Stimulated activated CD8-positive, alpha-beta memory T cell treated with anti-CD3 and anti-CD28 coated beads, Interleukin-7, amount 100 ng/mL, for 48 hours (primary cell): Measurements from ENCODE around the gene NKAIN2.

Experiments
- DNase-seq, 2 donors: peaks; one replicate each; pipeline ENCODE4 v3.0.0-alpha.2; 2020; ENCODE audit warnings: low read depth in 1 of 2; ENCODE audit errors: extremely low read depth in 1 of 2

NKAIN2 gene

DNA sequence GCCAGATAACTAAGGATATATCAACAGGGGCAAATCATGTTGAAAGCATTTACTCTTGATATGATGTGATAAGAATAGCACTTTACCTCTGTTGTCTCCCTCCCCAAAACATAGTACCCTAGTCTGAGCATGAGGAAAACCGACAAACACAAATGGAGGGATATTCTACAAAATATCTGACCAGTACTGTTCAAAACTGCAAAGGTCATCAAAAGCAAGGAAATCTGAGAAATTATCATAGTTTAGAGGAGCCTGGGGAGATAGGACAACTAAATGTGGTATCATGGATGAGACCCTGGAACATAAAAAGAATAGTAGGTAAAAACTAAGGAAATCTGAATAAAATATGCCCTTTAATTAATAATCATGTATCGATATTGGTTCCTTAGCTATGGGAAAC lies 675.2 kb downstream of the NKAIN2 start:
- DNase-seq, result no peak

DNA sequence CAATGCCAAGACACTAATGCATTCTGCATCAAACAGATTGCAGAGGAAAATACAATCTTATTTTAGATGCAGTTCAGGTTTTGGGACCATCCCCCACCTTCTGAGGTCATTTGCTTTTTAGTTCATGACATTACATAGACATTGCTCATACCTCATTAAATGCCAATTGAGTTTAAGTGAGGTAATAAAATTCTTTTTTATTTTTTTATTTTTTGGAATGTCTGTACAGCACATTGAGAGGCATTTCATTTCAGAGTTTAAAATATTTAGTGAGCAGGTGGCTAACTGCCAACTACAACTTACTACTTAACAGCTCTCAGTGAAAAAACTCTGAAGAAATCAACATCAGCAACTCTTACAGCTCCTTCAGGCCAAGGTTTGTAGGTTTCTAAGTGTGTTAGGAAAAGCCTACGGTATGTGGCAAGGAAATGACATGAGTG lies 676.3 kb downstream of the NKAIN2 start:
- DNase-seq, result no peak

DNA sequence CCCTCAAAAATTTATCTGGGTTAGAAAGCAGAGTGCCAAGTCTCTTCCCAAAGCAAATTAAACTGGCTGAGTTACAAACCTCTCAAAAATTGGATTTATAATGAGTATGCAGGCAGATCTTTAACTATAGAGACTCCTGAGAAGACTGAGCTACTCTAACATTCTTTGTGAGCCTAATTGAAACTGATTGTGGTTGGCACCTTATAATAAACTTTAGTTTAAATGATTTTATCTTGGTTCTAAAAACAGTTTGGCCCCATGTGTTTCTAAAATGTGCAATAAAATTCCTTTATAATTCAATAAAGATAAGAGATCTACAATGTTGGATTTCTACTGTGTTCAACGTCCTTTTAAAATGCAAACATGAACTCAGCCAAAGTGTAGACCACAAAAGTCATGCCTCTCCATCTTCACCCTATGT lies 678.4 kb downstream of the NKAIN2 start:
- no peak for DNase-seq

DNA sequence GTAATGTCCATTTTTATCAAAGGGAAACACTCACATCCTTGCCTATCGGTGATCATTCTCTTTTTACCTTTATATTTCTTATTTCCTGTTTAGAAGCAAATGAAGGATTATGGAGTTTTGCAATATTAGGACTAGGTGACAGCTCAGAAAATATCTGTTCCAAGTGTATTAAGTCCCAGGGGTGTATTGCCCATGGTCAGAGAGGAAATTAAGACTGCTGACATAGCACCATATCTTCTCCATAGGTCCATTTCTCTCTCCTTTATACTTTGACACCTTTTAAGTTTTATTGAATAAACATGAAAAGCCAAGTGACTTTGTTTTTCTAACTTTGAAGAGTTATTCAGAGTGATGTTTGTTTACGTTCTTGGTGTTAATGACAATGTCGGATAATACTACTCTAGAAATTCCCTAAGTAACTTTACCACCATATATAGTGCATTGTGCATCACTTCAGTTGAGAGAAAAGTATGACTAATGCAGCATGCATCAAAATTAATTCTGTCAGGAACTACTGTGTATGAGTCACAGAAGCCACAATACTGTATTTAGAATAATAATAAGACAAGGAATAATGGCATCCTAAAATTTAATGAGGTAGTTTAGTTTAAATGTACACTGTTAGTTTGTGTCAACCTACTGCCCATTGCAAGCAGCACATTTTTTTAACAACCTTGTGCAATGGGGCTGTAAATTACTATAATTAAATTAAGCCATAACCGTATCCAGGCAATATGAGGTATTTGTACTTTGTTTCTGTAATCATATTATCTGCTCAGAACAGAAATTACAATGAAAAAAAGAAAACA lies 684.2 kb downstream of the NKAIN2 start:
- no peak for DNase-seq

DNA sequence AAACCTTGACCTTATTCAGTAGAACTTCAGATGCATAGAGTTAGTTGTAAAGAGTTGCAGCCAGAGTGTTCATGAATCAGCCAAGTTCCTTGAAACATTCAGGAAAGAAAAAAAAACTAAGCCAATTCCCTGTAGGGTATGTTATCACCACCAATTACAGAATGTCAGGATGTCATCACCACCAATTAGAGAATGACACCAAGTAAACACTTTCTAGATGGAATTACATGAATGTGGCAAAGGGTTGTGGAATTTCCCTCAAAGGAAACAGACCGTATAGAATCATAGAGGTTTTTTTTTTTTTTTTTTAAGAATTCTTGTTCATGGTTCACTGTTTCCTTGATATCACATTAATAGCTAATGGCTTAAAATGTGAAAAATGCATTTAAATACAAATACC lies 686.5 kb downstream of the NKAIN2 start:
- no peak for DNase-seq

DNA sequence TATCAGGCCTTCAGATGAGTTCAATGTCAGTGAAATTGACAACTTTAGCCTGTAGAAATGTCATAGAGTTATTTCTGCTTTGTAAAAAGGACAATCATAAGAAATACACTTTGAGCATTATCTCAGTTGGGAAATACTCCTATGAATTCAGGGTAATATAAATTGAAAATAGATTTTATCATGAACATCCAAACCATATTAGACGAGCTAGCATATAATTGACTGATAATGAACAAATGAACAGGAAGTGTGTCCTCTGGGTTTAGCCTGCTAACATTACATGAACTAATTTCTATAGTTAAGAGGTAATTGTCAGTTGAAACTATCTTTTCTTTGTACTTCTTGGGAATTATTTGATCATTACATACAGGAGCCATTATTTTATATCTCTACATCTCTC lies 689.6 kb downstream of the NKAIN2 start:
- DNase-seq, result no peak

DNA sequence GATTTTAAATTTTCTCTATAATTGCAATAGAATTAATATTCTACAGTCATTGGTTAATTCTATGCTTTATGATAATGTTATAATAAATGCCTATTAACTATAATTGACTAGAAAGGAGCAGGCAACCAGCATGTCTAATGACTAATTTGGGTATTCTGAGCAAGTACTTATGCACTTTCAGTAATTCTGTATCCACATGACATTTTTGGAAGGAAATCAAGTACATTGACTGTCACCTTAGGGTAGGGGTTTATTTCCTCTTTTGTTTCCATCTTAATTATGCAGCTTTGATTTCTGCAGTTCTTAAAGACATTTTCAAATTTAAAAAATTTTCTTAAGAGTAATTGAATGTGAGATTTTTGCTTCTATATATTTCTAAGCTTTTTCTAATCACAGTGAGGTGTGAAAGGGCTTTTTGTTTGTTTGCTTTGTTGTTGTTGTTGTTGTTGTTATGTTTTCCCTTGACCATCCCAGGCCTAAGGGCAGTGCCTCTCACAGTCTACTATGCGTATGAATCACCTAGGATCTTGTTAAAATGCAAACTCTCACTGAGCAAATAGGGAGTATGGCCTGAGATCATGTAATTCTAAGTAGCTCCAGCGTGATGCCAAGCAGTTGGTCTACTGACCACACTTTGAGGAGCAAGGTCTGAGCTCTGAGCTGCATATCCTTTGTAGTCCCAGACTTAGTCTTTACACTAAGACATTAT lies 691.4 kb downstream of the NKAIN2 start:
- no peak for DNase-seq

DNA sequence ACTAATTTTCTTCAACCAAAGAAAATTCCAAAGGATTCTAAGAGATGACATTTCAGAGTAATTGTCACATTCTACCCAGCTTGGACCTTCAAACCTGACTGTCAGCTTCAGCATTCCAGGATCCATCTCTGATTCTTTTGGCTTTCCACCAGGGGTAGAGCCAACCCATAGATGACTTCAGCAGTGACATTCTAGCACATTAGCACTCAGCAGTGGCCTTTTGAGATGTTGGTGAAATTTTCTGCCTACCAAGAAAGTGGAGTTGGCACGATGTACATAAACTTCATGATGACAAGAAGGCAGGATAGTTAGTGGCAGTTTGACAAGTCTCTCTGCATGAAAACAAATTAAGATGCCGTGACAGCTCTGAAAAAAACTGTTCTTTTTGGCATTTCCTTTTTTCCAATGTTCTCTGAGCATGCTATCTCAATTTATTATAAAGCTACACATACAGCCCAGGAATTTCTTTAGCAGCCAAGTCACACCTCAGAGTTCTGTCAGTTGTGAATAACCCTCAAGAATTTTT lies 692.1 kb downstream of the NKAIN2 start:
- DNase-seq, result no peak

DNA sequence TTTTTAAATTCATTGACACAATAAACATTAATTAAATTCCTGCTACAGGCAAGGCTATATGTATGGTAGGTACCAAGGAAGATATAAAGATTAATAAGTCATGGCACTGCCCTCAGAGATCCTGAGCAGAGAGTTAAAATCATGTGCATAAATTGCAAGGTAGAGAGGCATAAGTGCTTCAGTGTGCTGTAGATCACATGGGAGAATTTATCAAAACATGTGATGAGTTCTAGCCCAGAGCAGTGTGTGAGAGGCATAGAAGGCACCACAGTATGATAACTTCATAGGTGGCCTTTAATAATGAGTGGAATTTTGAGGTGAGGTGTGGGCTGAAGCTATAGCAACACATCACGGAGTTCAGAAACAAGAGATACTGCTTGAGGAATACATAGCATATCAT lies 692.7 kb downstream of the NKAIN2 start:
- DNase-seq, result no peak

DNA sequence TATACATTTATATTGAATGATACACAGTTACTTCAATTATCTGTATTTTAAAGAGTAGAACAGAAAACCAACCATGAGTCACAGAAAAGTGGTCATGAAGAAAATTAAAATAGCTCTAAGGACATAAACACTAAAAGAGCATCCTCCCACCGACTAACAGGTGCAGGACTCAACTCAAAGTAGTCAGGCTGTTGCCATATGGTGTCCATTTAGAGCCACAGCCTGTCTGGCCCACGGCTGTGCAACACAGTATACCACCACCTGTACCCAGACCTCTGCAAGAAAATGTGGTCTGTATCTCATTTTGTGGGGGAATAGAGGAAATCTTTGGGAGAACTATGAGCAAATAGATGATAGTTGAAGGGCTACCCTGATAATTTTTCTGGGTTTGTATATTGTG lies 708.8 kb downstream of the NKAIN2 start:
- no peak for DNase-seq

DNA sequence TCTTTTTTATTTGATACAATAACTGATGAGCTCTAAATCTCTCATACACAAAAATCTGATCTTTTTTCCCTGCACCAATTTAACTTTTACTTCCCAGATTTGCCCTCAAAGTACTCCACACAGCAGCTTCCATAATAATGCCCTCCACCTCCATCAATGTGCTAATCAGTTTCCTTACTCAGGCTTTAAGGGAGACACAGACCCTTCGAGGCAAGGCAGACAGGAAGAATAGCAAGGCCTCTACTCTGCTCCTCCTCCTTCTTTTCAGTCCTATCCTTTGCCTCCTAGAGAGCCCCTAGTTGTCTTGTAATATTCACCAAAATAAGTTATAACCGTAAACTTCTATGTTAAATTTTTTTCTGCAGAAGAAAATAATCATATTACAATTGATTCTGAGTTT lies 713.7 kb downstream of the NKAIN2 start:
- no peak for DNase-seq

DNA sequence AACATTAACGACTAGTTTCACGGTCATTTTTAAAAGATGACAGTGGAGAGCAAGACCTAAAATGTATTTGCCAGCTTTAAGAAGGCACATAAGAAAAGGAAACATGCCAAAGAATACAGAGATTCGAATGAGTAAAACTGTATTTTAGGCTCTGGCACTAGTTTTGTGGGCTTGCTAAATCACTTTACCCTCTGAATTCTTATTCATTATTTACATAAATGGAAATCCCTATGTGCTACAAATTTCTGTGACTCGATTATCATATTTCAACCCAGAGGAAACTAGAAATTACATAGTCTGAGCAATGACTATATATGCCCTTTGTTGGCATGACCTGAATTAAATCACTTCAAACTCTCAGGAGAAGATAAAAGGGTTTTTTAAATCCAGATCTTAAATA lies 716.8 kb downstream of the NKAIN2 start:
- DNase-seq, result no peak

DNA sequence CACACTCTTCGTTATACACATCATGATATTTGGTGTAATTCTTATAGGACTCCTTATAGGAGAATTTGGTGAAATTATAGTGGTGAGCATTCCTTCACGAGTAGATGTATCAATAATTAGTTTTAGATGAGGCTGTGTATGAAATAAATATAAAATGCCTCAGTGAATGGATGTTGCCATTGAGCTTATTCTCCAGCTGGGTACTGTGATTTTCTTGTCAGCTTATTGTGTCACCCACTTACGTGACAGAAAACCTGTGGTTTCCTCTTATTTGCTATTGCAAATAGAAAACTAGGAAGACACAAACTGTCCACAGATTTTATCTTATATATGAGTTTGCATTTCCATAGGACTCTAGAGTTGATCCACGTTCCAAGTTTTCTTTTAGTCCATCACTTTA lies 718.7 kb downstream of the NKAIN2 start:
- DNase-seq, result no peak

DNA sequence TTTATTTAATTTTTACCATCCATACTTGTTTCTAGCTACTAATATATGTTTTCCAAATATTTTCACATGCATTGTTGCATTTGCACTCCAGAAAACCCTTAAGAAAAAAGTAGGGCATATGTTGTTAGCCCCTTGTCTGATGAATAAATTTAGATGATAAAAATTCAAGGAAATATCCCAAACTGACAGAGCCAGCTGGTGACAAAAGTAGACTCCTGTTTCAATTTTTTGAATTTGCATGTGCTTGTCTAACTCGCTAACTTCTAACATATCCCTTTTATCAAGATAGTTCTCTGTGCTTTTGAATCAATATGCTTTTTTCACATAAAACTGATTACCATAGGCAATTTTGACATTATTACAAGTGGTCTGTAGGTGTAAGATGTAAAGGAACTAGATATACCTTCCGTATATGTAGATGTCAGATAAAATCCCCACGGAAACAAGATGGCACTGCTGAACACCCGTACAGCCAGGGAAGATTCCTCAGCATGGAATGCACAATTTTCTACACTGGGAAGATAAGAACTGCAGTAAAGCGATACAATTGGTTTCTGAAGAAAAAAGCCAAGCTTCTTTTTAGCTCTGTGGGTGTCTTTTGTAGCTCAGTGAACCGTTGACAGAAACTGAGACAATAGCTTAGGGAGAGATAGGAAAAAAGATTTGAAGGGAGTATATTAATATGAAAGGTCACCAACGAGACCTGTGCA lies 721.0 kb downstream of the NKAIN2 start:
- no peak for DNase-seq

DNA sequence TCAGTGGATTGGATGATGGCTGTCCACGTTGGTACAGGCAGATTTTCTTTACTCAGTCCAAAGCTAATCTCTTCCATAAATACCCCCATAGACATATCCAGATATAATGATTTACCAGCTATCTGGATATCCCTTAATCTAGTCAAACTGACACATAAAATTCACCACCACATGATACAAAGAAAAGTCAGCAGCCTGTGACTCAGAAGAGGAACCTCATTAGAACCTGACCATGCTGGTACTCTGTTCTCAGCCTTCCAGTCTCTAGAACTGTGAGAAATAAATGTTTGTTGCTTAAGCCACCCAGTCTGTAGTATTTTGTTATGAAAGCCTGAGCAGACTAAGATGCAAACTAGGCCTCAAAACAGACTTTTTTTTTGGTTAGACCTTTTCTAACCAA lies 727.3 kb downstream of the NKAIN2 start:
- DNase-seq, result no peak

DNA sequence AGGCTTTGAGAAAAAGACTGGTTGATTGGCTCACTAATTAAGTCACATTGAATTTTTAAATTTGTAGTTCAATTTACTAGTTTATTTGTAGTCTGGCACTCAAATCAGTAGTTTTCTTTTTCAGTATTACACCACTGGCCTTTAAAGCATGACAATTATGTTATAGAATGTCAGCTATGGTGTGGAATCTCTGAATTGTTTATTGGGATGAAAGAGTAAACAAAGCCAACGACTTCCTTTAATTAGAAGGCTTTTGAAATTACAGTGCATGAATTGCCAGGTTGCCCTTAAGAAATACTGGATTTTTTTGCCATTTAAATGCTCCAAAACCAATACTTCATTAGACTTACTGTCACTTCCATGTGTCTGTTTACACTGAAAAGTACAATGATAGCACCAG lies 731.6 kb downstream of the NKAIN2 start:
- no peak for DNase-seq

DNA sequence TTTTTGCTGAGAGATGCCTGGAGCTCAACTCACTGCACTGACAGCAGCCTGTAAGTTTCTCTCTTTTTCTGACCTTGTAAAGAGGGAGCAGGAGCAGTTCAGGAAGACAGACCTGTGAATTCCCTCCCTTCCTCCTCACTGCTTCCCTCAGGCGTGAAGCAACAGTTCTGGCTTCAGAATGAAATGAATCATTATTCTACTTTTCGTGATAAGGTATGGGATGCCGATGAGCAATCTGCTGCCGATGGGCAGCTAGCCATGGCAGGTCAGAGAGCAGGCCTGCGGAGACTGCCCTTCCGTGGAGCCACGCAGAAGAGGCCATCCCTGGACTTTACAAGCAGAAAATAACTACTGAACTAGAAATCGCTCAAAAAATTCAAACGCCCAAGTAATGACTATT lies 732.1 kb downstream of the NKAIN2 start:
- no peak for DNase-seq

DNA sequence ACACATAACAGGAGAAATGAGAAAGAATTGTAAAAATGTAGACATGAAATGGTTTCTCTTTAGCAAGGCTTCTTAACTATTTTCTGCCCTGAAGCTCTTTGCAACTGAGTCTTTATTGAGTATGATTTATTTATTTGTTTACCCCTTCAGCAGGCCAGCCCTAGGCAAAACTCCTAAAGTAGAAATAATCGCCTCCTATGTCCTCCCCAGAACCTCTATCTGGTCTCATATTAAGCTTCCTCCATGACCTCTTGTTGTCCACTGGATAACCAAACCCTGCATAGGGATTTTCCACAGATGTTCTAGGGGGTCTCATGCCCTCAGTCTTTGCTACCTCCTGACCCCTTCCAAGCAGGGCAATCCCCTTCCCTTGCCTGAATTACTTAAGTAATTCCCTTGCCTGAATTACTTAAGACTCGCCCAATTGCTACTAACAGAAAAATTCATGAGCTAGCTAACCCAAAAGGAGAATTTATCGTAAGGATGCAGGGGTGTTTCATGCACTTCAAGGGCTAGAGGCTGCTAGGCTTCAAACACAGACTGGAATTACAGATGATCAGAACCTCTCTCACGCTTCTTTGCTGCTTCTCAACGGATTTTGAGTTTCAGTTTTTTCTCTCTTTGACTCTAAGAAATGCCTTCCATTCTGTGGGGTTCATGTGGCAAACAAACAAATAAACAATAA lies 732.6 kb downstream of the NKAIN2 start:
- no peak for DNase-seq

DNA sequence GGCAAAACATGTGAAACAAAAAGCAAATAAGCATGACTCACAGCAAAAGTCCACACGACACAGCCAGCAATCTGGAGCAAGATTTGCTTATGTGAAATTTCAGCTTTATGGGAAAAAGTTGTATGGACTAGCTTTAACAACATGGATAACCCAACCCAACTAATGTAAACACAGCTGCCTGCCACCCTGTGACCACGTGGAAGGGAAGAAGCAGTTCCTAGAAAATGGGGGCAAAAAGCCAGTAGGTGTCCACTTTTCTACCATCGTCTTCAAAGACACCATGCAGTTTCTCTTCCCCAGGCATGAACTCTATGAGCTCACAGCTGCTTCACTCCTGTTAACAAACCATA lies 733.2 kb downstream of the NKAIN2 start:
- no peak for DNase-seq

DNA sequence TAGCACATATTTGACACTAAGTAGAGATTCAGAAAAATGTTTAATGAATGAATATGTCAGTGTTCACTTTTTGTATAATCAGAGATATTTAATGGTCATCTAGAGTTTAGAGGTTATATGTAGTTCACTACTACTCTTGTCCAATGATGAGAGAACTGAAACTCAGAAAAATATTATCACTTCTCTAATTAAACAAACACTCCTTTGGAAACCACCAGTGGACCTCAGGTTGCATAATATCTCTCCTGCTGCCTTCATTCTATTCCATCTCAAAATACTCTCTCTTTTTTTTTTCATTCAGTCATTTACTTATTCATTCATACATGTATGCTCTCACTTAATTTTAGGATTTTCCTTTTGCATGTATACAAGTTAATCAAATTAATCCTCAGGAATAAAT lies 735.4 kb downstream of the NKAIN2 start:
- no peak for DNase-seq

DNA sequence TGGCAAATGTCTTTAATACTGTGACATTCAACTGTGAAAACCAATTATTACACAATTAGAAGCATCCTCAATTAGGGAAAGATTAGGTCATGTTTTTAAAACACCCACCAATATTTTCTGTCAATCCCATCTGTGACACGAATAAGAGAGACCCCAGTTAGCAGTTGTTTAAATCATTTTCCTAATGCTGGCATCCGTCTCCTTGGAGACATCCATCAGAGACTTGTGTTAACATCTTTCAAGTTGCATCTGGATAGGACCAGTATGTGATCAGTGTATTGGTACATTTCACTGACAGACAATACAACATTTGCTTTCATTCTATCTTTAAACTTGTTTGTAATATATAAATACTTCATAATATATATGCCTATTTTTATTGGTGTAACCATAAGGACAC lies 737.9 kb downstream of the NKAIN2 start:
- DNase-seq, result no peak
